Measurements from ENCODE around the gene SACM1L.

The SACM1L gene

DNA sequence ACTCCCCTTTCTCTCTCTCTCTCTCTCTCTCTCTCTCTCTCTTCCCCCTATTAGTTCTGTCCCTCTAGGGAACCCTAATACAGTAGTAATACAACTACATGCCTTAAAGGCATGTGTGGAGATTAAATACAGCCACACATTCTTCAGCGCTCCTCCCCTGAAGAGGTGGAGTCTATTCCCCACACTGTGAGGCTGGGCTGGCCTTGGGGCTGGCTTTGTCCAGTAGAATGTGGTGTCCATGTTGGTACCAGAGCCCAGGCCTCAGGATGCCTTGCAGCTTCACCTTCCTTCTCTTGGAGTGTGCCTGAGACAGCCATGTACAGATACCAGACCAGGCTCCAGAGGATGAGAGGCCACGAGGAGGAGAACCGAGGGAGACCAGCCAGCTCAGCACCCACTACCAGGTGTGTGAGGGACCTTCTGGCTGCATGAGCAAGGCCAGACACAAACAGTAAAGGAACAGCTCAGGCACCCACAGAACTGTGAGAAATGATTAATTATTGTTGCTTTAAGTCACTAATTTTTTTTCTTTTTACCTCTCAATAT, 96.5 kb downstream of the SACM1L start:
- DNase-seq (ENCODE audit: low read depth, low spot score), result no peak

DNA sequence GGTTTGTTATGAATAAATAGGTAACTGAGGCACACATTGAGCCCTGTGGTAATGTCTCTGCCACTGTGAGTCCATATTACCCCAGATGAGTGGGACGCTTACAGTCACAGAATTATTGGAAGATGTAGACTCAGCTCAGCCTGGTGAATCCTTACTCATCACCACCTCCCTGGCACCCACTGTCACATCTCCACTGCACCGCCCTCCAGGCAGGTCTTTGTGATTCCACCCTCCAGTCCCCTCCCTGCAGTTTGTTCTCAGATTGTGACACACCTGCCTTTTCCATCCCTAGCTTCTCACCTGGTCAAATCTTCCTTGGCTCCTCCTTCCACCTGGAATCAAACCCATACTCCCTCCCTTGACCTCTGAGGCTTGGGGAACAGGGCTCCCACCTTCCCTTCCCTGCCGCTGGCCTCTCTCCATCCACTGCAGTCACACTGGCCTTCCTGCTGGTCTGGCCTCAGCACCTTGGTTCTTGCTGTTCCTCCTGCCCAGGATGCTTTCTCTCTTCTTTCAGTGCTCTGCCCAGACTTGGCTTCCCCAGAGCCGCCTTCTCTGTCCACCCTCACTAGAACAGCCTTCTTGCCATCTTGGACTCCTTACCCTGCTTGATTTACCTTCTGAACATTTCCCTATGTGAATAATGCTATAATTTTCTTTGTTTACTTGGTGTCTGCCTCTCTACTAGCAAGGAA, 97.8 kb downstream of the SACM1L start:
- no peak for DNase-seq (ENCODE audit: low read depth, low spot score)

DNA sequence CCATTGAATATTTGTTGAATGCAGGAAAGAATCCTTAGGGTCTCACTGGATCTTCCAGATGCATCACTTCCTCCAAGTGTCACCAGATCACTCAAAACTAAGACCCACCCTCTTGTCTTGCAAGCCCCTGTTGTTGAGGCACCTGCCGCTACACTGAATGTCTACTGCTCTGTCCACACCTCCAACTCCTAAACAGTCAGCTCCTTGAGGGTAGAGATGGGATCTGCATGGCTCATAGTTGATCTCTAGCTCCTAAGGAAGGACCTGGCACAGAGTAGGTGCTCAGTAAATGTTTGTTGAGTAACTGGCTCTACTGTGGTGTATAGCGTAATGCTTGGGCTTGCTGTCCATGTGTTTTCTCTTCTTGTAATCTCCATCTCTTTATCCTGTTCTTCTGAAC, 98.4 kb downstream of the SACM1L start:
- DNase-seq (ENCODE audit: low read depth, low spot score), result no peak

DNA sequence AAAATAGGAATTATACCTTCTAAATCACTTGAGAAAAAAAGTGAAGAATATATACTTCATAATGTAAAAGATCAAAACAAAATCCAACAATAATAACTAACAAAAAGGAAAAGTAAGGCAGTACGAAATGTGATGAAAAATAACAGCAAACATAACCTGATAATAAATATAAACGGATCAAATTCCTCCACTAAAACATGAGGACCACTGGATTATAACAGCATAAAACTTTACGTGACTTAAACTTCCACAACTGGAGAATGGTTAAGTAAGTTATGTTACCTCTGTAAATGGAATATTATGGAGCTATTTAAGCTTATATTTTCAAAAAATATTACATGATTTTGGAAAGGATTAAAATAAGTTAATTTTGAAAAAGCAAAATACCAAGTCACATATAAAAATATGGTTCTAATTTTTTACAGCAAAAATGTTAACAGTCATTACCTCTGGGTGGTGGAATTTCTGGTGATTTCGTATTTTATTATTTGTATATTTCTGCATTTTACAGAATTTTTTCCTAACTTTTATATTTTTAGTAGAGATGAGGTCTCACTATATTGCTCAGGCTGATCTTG, 100.1 kb downstream of the SACM1L start:
- no peak for DNase-seq (ENCODE audit: low read depth, low spot score)

DNA sequence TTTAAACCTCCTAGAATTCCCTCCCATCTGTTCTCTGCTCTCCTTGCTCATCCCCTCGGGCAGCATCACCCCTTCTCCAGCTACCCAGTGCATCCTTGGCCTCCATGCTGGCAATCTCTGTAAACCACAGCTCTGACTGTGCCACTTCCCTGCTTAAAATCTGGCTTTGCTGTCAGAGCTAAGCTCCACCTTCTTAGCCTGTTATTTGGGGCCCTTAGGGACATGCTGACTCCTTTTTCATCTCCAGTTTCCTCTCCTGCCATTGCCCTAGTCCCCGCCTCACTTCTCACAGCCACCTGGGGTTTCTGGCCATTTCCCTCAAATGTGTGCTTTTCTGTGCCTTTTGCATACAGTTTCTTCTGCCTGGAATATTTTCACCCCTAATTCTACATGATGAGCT, 101.4 kb downstream of the SACM1L start:
- no peak for DNase-seq (ENCODE audit: low read depth, low spot score)

DNA sequence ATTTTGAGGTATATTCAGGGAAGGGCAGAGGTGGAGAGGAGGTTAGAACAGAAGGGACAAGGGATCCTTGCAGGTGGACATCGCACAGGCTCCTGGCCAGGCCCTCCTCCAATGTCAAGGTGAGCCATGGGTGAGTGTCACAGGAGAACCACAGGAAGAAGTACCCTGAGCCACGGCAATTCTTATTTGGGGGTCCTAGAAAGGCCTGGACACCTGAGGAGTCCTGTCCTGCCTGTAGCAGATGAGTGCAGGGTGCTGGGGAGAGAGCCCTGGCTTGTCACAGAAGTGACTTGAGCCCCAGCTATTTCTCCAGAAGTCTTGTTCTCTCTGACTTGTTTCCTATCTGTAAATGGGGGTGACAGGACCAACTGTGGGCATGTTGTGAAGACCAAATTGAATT, 102.8 kb downstream of the SACM1L start:
- DNase-seq (ENCODE audit: low read depth, low spot score), result no peak

DNA sequence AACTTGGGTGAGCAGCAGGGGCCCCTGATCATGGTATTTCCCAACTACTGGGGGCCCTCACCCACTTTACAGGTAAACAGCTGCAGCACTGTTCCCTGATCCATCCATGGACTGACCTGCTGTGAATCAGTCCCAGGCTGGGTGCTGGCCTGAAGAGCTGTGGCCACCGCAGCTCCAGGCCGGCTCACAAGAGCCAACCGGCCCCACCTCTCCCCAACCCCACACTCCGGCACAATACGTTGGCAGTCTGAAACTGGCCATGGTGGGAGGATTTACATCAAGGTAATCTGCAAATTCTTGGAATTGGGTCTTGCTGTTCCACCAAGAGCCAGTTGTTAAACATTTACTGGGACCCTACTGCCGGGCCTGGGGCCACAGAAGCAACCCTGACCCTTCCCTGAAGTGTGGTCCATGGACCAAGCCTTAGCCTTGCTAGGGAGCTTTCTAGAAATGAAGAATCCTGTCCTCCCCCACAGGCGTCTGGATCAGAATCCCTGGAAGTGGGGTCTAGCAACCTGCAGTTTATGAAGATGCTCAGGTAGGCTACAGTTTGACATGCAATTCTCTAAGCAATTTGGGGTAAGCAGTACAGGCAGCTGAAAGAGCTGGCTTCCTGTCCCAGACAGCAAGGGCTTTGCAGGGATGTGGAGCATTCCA, 103.4 kb downstream of the SACM1L start:
- no peak for DNase-seq (ENCODE audit: low read depth, low spot score)

DNA sequence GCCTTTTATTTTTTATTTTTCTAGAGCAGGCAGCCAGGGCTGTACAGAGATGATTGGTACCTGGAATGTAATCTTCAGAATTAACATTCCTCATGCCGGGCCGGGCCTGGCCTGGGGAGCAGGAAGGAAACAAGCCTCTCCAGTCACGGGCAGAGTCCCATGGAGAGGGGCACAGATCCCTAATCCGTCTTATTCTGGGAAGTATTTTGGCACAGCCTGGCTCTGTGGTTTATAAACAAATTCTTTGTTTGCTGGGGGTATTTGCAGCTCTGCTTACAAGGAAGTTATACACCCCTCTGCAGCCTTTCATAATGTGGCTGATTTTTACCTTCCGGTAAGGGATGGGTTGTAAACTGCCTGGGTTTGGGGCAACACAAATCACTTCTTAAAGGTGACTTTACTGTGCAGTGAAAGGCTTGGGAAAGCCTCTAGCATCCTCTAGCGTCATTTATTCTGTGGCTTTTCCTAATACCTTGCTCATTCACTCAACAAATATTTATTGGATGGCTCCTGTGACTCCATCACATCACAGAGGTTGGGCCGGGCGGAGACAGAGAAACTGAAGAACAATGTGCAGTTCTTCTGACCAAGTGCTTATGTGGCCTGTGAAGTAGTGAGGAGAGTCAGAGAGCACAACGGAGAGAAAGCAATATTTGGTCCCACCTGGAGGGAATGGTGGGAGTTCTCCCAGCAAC, 104.4 kb downstream of the SACM1L start:
- no peak for DNase-seq (ENCODE audit: low read depth, low spot score)

DNA sequence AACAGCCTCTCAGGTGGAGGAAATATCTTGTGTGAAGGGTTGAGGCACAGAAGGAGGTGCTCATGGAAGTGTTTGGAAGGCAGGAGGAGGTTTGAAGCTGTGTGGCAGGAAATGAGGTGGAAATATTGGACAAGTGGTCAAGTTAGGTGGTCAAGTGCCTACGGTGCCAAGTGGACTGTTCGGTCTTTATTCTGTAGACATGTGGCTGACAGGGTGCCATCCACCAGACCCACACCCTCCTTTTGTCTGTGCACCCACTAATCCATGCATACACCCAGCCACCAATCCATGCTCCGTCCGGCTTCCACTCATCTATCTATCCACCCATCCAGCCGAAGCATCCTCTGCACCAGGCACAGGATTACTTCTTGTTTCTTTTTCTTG, 105.0 kb downstream of the SACM1L start:
- DNase-seq (ENCODE audit: low read depth, low spot score), result no peak

DNA sequence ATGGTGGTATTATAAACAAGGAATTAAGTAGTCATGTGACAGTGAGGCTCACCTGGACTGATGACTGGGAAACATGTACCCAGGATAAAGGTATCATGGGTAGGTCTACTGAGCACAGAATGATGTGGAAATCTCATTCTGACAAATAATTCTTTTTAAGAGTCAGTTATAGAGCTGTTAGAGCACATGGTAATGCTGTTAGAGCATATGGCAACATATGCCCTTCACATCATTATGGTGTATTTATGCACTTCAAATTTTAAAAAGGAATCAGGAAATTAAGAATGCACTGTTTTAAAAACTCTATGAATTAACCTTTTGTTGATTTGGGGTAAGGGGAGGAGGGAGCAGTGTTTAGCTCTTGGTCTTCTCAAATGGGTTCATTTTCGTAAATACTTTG, 105.5 kb downstream of the SACM1L start:
- no peak for DNase-seq (ENCODE audit: low read depth, low spot score)

Measured in smooth muscle cell of the brain vasculature (primary cell).